Testis (tissue), 3 donors: ENCODE results near the gene ZNF337. TPM values are rescaled to one million over a fixed set of nuclear protein-coding genes. Genes with fewer than 3 reads are reported as not detected.
"Not testable (repeated sequence)": the region's sequence is repeated elsewhere in the genome, so short reads cannot be mapped to it uniquely, and the experiment has no call there.

Source experiments
- DNase-seq: peaks from one replicate; pipeline ENCODE4 v3.0.0-alpha.2; 2019
- H3K27ac ChIP-seq, 2 donors: fragments of 200-600 bp; sonication (generic); one replicate each; pipeline ENCODE4 v1.5.1; 2019
- H3K27me3 ChIP-seq: fragments of 200-600 bp; sonication (generic); one replicate; pipeline ENCODE4 v1.5.1; 2019
- H3K36me3 ChIP-seq: fragments of 200-600 bp; sonication (generic); one replicate; pipeline ENCODE4 v1.5.1; 2017; ENCODE audit warnings: low read depth; ENCODE audit errors: missing control alignments
- H3K4me1 ChIP-seq: fragments of 200-600 bp; sonication (generic); one replicate; pipeline ENCODE4 v1.5.1; 2019
- H3K4me3 ChIP-seq, 2 donors: fragments of 200-600 bp; sonication (generic); one replicate each; pipeline ENCODE4 v1.5.1; 2017 to 2019
- H3K9me3 ChIP-seq: fragments of 200-600 bp; sonication (generic); one replicate; pipeline ENCODE4 v1.5.1; 2017
- POLR2A ChIP-seq: fragments of 450-650 bp; IDR thresholded peaks from one replicate; pipeline ENCODE4 v1.6.1; 2017; ENCODE audit warnings: antibody characterized with exemption, mild to moderate bottlenecking, moderate library complexity
- WGBS, 2 donors: methylation state at CpG; one replicate each; pipeline ENCODE4 v1.1.5; 2018; 5-methylcytosine and 5-hydroxymethylcytosine counted together
- intact Hi-C: fragments of 100-400 bp; cut with DNase I; formaldehyde crosslinking; loops from one replicate; pipeline ENCODE4 v1.15.1; 2023; ENCODE audit warnings: low total_unique reads
- polyA plus RNA-seq: library from polyadenylated mRNA; stranded (reverse); fragments of 350-450 nt; fragmentation: Illumina TruSeq; extraction: RNeasy Lipid Tissue Mini Kit (QIAGEN cat#74804); gene quantifications from one replicate; pipeline ENCODE4 v1.2.3, GENCODE V29; 2014; ENCODE audit warnings: low read depth, low replicate concordance; ENCODE audit not compliant: insufficient read depth
- total RNA-seq, 2 donors: library from RNA; depleted of rRNA; stranded (reverse); fragments of >200 nt; gene quantifications; one replicate each; pipeline ENCODE4 v1.2.3, GENCODE V29; 2016
- TF ChIP-seq, protein P1 (sequence below), 3 experiments: fragments of 450-650 bp in 2 of 3; fragments of 200-600 bp in 1 of 3; sonication (generic) in 1 of 3; IDR thresholded peaks; one replicate each; pipeline ENCODE4 v1.5.1; 2016 to 2019; ENCODE audit warnings: antibody characterized with exemption in 3 of 3, mild to moderate bottlenecking in 2 of 3, moderate library complexity in 1 of 3

Gene ZNF337
- total and polyA plus RNA-seq, 3 donors from 2014 or later, result 11.3 to 21.4 (median 19.9) TPM

DNA sequence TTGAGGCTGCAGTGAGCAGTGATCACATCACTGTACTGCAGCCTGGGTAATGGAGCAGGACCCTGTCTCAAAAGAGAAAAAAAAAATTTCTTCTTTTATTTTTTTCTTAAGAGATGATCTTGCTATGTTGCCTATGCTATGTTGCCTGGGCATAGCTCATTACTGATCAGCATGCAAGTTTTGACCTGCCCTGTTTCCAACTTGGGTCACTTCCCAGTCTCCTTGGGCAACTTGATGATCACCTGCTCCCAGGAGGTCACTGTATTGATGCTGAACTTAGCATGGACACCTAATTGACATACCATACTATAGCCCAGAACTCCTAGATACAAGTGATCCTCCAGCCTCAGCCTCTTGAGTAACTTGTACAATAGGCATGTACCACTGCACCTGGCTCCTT lies 42.2 kb downstream of the ZNF337 start:
- no peak for TF ChIP-seq POLR2A
- TF ChIP-seq, protein P1, sequence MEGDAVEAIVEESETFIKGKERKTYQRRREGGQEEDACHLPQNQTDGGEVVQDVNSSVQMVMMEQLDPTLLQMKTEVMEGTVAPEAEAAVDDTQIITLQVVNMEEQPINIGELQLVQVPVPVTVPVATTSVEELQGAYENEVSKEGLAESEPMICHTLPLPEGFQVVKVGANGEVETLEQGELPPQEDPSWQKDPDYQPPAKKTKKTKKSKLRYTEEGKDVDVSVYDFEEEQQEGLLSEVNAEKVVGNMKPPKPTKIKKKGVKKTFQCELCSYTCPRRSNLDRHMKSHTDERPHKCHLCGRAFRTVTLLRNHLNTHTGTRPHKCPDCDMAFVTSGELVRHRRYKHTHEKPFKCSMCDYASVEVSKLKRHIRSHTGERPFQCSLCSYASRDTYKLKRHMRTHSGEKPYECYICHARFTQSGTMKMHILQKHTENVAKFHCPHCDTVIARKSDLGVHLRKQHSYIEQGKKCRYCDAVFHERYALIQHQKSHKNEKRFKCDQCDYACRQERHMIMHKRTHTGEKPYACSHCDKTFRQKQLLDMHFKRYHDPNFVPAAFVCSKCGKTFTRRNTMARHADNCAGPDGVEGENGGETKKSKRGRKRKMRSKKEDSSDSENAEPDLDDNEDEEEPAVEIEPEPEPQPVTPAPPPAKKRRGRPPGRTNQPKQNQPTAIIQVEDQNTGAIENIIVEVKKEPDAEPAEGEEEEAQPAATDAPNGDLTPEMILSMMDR (IDR thresholded peaks at IDR 0.05), result no peak
- intact Hi-C loops, result no loop called here
- DNase-seq, result no peak
- Histone ChIP-seq H3K27ac (no peak overlapping the region), H3K4me1 (no peaks in the 10 kb centered on the region), H3K4me3 (no peak overlapping the region), H3K36me3 (no peaks in the 10 kb centered on the region), H3K9me3 (no peaks in the 10 kb centered on the region), H3K27me3 (no peaks in the 10 kb centered on the region)

DNA sequence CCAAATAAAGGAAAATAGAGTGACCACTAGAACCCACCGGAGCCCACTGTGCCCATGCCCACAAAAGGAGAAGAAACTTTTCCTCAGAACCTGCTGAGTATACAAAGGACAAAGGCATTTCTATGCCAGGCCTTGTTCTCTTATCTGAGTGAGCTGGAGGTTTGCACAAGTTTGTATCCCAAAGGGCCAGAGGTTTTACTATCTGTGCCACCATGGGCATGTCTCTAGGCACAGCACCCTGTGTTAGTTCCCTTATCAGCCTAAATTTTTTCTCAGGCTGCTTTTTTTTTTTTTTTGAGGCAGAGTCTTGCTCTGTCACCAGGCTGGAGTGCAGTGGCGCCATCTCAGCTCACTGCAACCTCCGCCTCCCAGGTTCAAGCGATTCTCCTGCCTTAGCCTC lies 43.8 kb downstream of the ZNF337 start:
- H3K9me3 ChIP-seq, intact Hi-C loops, H3K4me3 ChIP-seq, H3K4me1 ChIP-seq, H3K36me3 ChIP-seq, H3K27me3 ChIP-seq: not testable (repeated sequence)
- 78 to 95% methylated on average over 4 of the region's 4 CpGs for WGBS, 2 donors
- DNase-seq, result peak; percentile 71
- peak overlapping the region; percentile 23 to 34 for H3K27ac ChIP-seq

DNA sequence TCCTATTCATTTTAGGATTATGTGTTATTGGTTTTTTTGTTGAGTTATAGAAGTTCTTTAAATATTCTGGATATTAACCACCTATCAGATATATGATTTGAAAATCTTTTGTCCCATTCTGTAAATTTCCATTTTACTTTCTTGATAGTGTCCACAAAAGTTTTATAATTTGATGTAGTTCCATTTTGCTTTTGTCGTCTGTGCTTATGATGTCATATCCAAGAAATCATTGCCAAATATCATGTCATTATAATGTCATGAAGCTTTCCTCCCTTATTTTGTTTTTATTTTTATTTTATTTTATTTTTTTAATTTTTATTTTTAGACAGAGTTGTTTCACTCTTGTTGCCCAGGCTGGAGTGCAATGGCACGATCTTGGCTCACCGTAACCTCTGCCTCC lies 51.8 kb downstream of the ZNF337 start:
- no peak overlapping the region for H3K27ac ChIP-seq
- DNase-seq, result no peak
- intact Hi-C loops, result no loop called here
- WGBS, 2 donors, result 91 to 98% methylated on average over 3 of the region's 3 CpGs
- TF ChIP-seq POLR2A, result no peak
- TF ChIP-seq, protein P1 (IDR thresholded peaks at IDR 0.05), result no peak
- H3K27me3 ChIP-seq, result no peaks in the 10 kb centered on the region
- H3K4me3 ChIP-seq, result no peak overlapping the region
- H3K36me3 ChIP-seq, result no peaks in the 10 kb centered on the region
- no peaks in the 10 kb centered on the region for H3K4me1 ChIP-seq
- H3K9me3 ChIP-seq, result no peaks in the 10 kb centered on the region

DNA sequence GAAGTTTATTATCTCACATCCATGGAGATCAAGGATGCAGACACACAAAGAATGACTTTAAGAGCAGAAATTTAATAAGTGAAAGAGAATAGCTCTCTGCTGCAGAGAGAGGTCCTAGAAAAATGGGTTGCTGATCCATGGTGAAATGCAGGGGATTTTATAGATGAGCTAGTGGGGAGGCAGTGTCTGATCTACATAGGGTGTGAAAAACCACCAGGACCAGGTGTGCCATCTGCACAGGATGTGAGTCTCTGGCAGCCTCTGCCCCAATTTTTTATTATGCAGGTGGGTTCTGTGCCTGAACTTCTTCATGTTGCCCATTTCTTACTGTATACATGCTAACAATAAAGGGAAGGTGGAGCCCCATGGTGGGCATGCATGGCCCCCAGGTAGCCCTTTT lies 52.9 kb downstream of the ZNF337 start:
- Histone ChIP-seq H3K27ac (no peak overlapping the region), H3K36me3 (no peaks in the 10 kb centered on the region), H3K27me3 (no peaks in the 10 kb centered on the region), H3K4me3 (no peak overlapping the region), H3K9me3 (no peaks in the 10 kb centered on the region), H3K4me1 (no peaks in the 10 kb centered on the region)
- no peak for TF ChIP-seq POLR2A
- TF ChIP-seq, protein P1 (IDR thresholded peaks at IDR 0.05), result no peak
- no peak for DNase-seq
- intact Hi-C loops, result no loop called here

DNA sequence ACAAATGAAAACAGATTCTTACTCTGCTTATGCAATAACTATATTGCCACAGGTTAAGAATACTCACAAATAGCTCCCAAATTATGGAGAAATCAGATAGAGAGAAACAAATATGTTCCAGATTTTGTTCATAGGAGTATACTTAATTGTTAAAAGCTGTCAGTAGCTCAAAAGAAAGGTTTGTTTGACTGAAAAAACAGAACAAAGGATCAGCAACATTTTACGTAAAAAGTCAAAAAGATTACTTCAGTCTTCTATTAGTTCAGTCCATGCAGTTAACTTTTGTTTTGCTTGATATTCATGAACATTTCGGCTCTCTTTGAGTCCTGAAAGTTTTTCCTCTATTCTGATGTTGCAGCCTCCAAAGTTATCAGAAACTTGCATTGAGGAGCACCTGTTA lies 59.4 kb downstream of the ZNF337 start:
- H3K4me1 ChIP-seq, result no peaks in the 10 kb centered on the region
- H3K9me3 ChIP-seq, result no peaks in the 10 kb centered on the region
- no peaks in the 10 kb centered on the region for H3K27me3 ChIP-seq
- 93 to 95% methylated on average over 2 of the region's 2 CpGs for WGBS, 2 donors
- TF ChIP-seq, protein P1 (IDR thresholded peaks at IDR 0.05), result no peak
- TF ChIP-seq POLR2A, result no peak
- intact Hi-C loops, result no loop called here
- H3K27ac ChIP-seq, result no peak overlapping the region
- DNase-seq, result no peak
- H3K4me3 ChIP-seq, result no peak overlapping the region
- H3K36me3 ChIP-seq, result no peaks in the 10 kb centered on the region
